Cerebellar nuclear complex (tissue), 1 donor: ENCODE measurements around the gene CCT5.
"Not testable (repeated sequence)": the region's sequence is repeated elsewhere in the genome, so short reads cannot be mapped to it uniquely, and the experiment has no call there.

Experiments
- DNase-seq, 2 experiments: peaks; one replicate each; lab custom pipeline; 2025; lab: John Stamatoyannopoulos, UW

CCT5 gene

GRCh38 chr5:10246761-10247160 is 3.3 kb upstream of the CCT5 start:
- peak; percentile 10 to 68 for DNase-seq

GRCh38 chr5:10247217-10247616 is 2.9 kb upstream of the CCT5 start:
- DNase-seq = not testable (repeated sequence)

DNA sequence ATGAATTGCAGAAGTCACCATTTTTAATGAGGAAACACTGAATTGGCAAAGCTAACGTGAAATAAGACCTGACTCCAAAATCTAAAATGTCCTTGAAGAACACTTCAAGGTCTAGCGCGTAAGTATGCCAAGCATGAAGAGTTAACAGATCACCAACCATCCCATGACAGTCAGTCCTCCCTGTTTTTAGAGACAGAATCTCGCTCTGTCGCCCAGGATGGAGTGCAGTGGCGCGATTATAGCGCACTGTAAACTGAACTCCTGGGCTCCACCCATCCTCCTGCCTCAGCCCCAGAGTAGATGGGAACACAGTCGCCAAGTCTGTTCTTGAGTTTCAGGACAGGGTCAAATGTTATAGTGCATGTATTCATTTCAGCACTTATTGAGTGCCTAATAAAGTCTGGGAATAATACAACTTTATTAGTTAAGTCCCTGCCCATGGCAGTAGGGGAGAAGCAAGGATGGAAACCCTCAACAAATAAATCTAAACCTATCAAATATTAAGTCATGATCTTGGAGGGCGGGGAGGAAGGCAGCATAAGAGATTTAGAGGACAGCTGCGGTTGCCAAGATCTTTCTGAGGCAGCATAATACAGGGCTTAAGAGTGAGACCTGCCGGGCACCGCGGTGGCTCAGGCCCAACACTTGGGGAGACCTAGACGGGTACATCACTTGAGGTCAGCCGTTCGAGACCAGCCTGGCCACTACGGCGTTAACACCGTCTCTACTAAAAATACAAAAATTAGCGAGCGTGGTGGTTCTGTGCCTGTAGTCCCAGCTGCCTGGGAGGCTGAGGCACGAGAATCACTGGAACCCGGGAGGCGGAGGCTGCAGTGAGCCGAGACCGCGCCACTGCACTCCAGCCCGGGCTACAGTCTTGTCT is 1.5 kb upstream of the CCT5 start:
- no peak for DNase-seq

DNA sequence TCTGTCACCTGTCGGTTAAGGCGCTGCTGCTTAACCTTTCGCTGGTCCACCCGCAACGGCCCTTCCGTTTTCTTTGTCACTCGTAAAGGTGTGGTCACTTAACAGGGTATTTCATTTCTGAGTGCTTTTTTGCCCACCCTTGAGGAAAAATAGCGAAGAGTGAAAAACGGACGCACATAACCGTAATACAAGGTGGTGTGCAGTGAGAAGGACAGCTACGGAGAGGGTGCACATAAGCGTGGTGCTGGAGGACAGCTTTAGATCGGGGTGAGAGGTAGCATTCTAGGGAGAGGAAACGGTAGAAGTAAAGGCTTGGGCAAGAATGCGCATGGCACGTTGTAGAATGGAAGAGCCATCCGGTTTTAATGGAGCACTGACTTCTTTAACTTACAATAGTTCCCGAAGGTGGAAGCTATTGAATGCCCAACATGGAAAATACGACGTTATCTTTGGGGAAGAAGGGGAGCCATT is 761 bp downstream of the CCT5 start:
- DNase-seq = no peak

DNA sequence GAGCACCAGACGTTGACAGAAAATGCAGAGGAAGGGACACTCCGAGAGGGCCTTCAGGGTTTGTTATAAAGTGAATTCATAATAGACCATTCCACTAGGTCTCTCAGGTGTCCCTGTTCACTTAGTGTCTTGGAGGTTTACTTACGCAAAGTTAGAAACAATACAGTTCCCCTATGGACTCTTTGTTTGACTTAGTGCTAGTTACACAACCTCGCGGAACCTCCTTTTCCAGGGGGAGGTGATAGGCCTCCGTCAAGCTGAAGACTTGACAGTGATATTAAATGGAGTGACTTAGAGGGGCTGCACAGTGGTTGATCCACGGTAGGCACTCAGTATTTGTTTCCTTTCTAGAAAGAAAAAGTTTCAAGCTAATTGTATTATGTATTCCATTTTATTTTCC is 1.3 kb downstream of the CCT5 start:
- DNase-seq = no peak

GRCh38 chr5:10253390-10253789 is 3.3 kb downstream of the CCT5 start:
- no peak for DNase-seq

GRCh38 chr5:10254686-10255085 is 4.6 kb downstream of the CCT5 start:
- DNase-seq = no peak

GRCh38 chr5:10257870-10258269 is 7.8 kb downstream of the CCT5 start:
- DNase-seq = no peak

- no peak for DNase-seq
Measured at GRCh38 chr5:10259899-10260298, 9.8 kb downstream of the CCT5 start.

- no peak for DNase-seq
Measured at GRCh38 chr5:10261065-10261464, 11.0 kb downstream of the CCT5 start.

GRCh38 chr5:10262121-10262774 is 12.2 kb downstream of the CCT5 start:
- no peak for DNase-seq

DNA sequence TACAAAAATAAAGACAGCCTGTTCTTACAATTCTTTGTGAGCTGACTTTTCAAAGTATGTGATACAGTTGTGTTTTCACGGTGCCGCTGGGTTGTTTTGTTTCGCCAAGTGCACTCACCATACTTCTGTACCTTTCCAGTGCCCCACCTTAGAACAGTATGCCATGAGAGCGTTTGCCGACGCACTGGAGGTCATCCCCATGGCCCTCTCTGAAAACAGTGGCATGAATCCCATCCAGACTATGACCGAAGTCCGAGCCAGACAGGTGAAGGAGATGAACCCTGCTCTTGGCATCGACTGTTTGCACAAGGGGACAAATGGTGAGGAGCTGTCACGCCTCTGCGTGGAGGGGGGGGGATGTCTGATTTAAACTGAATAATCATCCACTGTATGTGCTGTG is 12.9 kb downstream of the CCT5 start:
- DNase-seq = no peak

GRCh38 chr5:10264604-10265003 is 14.5 kb downstream of the CCT5 start:
- no peak for DNase-seq

- no peak for DNase-seq
Measured at GRCh38 chr5:10265245-10266109, 15.4 kb downstream of the CCT5 start.

DNA sequence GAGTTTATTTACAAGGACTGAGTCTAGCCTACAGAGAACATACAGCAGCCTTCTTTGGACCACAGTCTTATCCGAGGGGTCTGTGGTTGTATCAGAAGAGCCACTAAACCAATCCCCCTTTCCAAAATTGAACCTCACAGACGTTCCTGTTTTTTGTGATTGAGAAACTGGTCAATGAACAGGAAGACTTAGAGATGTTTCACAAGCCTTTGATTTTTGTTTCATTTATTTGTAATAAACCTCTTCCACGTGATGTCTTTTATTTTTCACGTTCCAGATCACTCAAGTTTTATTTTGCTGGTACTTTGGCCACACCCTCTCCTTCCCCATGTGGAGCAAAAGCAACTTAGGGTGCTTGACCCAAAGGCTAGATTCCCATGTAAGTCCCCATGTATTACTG is 16.1 kb downstream of the CCT5 start:
- DNase-seq = no peak

DNA sequence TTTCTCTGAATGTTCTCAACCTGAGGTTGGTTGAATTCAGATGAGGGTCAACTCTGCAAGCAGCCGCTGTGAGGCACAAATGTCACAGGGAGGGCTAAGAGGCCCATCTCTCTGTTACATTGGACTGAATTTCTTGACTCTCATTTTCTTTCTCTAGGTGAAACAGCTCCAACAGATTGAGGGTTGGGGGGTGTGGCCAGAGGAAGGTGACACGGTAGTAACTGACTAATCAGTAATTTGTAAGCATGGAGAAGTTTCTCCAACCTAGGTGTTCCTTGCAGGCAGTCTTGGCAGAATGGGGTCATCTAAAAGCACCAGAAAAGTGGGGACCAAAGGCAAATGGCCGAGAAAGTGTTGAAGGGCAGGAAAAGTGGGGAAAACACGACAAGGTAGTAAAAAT is 16.8 kb downstream of the CCT5 start:
- DNase-seq = no peak

DNA sequence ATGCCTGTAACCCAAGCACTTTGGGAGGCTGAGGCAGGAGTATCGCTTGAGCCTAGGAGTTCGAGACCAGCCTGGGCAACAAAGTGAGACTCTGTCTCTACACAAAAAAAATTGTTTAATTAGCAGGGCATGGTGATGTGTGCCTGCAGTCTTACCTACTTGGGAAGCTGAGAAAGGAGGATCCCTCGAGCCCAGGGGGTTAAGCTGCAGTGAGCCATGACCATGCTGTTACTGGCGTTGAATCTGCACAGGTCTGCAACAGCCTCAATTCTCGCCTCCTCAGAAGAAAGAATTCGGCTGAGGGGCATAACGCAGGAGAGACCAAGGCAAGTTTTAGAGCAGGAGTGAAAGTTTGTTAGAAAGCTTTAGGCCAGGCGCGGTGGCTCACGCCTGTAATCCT is 18.0 kb downstream of the CCT5 start:
- DNase-seq = no peak

DNA sequence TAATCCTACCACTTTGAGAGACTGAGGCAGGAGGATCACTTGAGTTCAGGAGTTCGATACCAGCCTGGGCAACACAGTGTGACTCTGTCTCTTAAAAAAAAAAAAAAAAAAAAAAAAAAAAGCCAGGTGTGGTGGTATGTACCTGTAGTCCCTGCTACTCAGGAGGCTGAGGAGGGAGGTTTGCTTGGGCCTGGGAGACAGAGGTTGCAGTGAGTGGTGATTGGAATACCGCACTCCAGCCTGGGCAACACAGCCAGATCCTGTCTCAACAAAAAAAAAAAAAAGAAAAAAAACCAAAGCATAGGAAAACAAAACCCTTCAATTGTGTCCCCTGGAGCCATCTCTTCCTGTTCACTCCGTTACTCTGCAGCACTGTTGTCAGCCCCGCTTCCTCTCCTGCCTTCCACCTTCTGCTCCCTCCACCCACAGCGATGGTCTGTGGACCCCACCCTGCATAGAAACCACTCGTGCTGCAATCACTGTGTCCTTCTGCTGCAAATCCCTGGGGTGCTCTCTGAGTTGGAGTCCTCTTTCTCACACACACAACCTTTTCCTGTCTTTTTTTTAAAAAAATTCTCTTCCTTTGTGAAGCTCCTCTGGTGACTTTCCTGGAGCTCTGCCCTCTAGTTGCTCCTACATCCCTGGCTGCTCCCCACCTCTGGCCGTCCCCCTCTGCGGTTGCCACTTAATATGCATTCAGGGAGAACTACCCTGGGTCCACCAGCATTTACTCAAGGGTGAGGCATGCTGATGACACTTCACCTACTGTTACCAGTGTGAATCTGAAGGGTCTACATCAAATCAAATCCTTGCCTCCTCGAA is 22.2 kb downstream of the CCT5 start:
- DNase-seq = no peak

DNA sequence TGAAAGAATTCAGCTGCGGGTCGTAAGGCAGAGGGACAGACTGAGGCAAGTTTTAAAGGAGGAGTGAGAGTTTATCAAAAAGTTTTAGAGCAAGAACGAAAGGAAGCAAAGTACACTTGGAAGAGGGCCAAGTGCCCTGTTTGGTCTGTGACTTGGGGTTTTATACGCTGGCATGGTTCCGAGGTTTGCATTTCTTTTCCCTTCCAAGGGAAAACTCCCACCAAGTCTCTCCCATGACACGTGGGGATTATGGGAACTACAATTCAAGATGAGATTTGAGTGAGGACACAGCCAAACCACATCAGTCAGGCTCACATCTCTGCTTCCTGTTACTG is 22.8 kb downstream of the CCT5 start:
- not testable (repeated sequence) for DNase-seq

- no peak for DNase-seq
Measured at GRCh38 chr5:10275460-10275859, 25.4 kb downstream of the CCT5 start.

GRCh38 chr5:10275991-10276390 is 25.9 kb downstream of the CCT5 start:
- no peak for DNase-seq

DNA sequence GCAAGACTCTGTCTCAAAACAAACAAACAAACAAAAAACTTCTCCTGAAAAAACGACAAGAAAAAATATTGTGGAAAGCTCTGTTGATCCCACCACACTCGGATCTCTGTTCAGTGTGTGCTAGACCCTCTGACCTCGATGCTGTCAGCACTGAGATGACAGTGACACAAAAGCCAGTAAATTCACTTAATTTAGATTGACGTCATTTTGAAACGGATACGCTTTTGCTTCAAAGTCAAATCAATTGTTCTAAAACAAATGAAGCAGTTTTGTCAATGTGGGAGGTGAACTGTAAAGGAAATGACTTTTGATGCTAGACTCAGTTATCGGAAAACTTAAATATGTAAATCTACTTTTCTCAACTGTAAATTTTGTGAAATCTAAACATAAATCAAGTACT is 26.6 kb downstream of the CCT5 start:
- no peak for DNase-seq
